Esophagus muscularis mucosa (tissue), 3 donors: ENCODE data around the gene FOSL2.

Experiments used
- CTCF ChIP-seq, 3 experiments: fragments of 200-600 bp in 2 of 3; fragments of 450-650 bp in 1 of 3; sonication (generic) in 2 of 3; IDR thresholded peaks; one replicate each; pipeline ENCODE4 v1.5.1; 2017 to 2019; ENCODE audit warnings: antibody characterized with exemption in 3 of 3, mild to moderate bottlenecking in 2 of 3, moderate library complexity in 1 of 3
- POLR2A ChIP-seq: fragments of 450-650 bp; IDR thresholded peaks from one replicate; pipeline ENCODE4 v1.6.1; 2017; ENCODE audit warnings: antibody characterized with exemption, moderate library complexity, mild to moderate bottlenecking, low read depth

GRCh38 chr2:28380219-28380618 lies 12.4 kb upstream of the FOSL2 start:
- TF ChIP-seq CTCF (IDR thresholded peaks at IDR 0.05) (no peak), POLR2A (no peak)
